Measurements from ENCODE around the gene KLHL28.

Gene KLHL28

DNA sequence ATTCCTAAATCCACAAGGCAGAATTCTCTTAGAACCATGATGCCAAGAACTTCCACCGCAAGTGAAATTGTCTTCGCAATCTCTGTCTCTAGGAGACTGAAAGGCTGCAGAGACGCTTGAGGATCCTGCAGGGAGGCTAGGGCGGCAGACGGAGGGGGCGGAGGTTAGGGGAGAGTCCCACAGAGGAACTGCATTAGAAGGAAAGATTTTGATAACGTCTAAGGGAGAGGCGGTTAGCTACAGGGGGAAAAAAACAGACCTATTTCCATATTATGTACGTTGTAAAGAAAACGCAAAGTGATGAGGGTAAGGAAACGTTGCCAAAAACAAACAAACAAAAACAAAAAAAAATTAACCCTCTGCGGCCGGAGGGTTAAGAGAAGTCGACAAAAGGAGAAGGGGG lies 595 bp downstream of the KLHL28 start:
- DNase-seq: peak in 28 of 51 donors; percentile 2 to 50 (median 22)

DNA sequence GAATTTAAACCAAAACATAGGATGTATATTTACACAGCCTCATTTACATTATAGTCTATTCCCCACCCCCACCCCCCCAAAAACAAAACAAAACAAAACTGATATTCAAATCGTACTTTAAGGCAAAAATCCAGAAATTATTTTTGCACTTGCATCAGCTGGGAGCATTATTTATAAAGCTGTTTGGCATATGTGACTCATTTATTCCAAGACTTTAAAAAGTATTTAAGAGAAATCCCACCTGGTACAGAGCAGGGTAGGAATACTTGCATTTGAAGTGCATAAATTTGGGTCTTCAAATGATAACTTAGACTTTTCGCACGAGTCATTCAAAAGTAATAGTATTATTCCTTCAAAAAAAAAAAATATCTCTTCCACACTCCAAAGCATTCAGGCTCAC lies 1.1 kb downstream of the KLHL28 start:
- no peak for DNase-seq

DNA sequence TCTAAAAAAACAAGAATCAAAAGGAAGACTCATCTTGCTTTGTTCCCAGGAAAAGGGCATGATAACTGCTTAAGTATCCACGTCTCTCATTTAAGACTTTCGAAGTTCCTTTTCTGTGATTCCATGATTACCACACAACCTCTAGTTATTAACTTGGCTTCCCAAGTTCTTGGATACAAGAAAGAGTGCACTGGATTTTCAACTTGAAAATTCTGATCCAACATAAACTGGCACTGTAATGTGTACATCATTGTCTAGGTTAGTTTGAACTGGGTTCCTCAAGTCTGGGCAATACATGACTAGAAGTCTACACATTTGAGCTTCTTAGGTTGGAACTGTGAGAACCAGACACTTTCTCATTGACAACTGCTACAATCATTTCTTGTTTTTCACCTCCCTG lies 1.6 kb downstream of the KLHL28 start:
- DNase-seq: no peak

DNA sequence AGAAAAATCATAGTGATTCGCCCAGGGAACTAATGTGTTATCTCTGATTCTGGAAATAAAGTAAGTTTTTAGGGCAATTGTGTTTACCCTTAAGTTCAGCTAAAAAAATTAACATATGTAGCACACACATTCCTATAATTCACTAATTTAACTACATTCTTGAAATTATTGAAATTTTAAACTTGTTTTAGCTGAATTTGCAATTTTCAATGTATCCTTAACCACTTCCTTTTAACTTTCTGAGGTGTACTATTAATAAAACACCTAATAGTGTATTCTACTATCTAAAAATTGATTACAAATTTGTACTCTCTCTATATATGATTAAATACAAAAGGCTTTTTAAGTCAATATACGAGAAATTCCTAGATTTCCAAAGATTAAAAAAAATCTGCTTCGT lies 2.2 kb downstream of the KLHL28 start:
- DNase-seq: no peak

DNA sequence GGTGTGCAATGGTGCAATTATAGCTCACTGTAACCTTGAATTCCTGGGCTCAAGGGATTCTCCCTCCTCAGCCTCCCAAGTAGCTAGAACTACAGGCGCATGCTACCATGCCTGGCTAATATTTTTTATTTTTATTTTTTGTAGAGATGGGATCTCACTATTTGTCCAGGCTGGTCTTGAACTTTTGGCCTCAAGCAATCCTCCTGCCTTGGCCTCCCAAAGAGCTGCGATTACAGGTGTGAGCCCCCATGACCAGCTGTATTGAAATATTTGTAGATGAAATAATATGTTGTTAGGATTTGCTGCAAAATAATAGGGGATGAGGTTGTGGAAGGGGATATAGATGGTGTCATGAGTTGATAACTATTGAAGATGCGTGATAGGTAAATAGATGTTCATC lies 4.9 kb downstream of the KLHL28 start:
- no peak for DNase-seq

DNA sequence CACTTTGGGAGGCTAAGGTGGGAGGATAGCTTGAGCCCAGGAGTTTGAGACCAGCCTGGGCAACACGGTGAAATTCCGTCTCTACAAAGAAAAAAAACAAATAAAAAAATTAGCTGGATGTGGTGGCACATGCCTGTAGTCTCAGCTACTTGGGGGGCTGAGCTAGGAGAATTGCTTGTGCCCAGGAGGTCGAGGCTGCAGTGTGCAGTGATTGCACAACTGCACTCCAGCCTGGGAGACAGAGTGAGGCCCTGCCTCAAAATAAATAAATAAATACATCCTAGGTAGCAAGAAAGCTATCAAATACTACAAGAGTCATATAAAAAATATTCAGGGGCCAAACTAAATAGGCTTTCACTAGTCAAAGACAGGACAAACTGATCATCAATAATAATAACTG lies 6.2 kb downstream of the KLHL28 start:
- no peak for DNase-seq

DNA sequence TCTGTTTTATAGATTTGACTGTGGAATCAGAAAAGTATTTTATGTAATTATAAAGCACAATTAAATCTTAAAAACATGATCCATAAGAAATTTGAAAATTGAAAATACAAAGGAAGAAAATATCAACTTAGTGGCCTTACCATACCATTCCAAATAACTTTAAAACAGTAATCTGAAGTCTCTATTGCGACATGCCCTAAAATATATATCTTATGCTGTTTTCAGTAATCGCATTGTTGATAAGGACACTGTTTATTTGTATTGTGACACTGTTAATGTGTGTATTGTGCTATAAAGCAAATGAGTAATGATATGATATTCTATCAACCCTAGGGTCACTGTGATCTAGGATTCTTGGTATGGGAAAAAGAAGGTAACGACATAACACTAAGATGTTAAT lies 7.0 kb downstream of the KLHL28 start:
- no peak for DNase-seq

DNA sequence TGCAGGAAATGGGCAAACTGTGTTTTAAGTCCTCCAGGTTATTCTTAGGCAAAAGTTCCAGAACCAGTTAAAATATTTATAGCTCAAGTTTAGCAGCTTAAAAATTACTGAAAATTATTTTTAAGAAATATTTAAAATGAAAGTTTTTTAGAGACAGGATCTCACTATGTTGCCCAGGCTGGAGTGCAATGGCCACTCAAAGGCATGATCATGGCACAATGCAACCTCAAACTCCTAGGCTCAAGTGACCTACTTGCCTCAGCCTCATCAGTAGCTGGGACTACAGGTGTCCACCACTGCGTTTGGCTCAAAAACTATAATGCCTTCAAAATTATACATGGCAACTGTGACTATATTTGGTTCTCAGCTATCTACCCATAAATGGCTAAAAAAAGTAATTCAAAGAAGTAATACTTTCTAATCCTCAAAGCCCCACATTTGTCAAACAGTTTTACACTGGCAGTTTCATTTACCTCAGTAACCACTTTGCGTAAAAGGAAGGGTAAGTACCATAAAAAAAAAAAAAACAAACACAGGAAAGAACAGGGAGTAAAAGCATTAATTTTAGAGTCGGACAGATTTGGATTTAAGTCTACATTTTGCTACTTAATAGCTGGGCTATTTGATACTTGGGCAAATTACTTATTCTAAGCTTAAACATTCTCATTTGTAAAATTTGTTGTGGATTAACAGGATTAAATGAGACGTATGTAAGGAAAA lies 9.2 kb downstream of the KLHL28 start:
- DNase-seq: no peak

DNA sequence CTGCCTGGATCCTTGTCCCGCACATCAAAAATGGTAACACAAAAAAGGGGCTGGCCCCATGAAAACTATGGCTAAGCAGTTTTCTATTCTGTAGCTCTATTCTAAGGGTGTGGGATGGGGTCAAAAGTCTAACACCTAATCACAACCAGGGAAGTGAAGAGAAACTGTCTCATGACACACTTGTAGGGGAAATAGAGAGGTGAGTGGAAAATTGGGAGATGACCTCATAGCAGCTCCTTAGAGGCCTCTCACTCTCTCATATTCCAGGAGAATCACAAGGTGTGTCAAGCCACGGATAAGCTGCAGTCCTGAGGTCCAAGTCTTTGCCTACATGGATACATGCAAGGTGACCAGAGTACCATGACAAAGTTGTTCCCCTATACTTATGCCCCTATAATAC lies 10.7 kb downstream of the KLHL28 start:
- no peak for DNase-seq

DNA sequence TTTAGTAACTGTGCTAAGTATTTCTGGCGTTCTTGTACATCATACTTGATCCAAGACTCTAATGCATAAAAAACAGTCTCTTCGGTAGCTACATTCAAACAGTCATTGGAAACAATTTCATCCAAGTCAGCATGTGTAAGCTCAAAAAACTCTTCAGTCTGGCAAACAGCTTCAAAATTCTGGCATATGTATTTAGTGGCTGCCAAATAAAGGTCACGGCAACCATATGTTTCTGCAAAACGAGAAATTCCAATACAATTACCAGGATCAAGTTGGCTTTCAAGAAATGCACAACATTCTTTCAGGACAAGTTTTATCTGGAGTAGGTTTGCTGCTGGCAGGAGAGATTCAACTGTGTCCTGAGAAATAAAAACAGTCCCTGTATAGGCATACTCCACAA lies 16.5 kb downstream of the KLHL28 start:
- DNase-seq: no peak

DNA sequence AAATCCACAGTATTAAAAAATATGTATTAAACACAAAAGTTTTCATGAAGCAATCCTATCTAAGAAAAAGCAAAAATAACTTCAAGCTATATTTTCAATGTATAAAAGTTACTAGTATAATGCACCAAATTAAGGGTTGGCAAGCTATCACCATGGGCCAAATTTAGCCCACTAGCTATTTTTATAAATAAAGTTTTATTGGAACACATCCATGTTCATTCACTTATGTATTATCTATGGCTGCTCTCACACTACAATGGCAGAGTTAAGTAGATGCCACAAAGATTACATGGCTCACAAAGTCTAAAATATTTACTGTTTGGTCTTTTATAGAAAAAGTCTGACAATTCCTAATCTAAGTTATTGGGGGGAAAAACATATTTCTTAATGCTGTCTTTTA lies 17.6 kb downstream of the KLHL28 start:
- DNase-seq: no peak

DNA sequence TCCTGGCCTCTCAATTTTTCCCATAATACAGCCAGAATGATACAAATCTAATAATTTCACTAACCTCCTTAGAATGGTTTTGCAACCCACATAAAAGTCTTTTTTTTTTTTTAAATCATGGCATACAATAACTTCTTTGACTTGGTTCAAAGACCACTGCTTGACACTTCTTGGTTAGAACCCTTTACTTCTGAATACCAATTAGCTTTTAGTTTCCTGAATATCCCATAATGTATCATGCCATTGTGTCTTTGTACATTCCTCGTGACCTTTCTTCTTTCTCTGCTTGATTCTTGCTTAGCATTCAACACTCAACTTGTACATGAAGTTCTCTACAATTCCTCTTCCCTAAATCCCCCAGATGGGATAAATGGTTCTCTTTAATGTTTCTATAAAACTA lies 19.3 kb downstream of the KLHL28 start:
- no peak for DNase-seq

DNA sequence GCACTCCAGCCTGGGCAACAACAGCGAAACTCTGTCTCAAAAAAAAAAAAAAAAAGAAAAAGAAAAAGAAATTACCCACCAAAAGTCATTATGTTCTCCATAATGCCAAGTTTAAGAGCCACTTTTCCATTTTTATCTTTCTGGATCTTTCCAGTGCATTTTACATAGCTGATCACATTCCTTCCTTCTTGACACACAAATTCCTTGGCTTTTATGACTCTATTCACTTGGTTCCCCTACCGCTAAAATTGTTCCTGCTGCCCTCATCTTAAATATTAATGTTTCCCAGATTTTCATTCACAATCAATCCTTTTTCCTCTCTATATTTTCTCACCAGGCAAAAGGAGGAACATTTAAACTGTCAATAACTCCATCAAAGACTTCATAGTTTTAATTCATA lies 20.2 kb downstream of the KLHL28 start:
- DNase-seq: no peak

DNA sequence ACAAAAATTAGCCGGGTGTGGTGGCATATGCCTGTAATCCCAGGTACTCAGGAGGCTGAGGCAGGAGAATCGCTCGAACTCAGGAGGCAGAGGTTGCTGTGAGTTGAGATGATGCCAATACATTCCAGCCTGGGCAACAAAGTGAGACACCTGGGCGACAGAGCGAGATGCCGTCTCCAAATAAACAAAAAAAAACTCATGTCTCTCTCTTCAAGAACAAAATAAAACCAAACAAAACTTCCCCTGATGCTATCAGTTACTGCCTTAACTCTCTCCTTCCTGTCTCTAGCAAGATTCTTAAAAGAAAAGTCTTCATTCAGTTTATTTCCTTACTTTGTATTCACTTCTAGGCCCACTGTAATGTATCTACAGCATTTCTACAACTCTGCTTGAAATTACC lies 20.8 kb downstream of the KLHL28 start:
- no peak for DNase-seq

DNA sequence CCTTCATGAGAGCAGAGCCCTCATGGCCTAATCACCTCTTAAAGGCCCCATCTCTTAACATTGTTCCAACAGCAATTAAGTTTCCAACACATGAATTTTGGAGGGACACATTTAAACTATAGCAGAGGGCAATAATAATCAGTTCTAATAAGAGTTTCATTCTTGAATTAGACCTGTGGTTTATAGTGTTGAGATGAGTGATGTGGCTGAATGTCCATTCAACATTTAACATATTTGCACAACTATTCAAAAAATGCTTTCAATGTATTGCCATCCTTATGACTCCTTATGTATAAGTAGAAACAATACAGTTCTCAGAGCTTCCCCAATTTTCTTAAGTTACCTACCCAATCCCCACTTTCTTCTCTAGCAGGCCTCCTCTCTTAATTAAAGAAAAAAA lies 21.5 kb downstream of the KLHL28 start:
- no peak for DNase-seq

DNA sequence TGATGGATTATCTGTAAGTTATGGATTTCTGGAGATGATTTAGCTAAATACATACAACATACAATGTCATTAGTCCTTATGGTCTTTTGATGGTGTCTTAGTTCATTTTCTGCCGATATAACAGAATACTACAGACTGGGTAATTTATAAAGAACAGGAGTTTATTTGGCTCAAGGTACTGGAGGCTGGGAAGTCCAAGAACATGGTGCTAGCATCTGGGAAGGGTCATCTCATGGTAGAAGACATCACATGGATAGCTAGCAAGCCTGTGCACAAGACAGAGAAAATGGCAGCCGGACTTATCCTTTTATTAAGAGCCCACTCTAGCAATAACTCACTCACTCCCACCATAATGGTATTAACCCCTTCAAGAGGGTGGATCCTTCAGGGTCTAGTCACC lies 24.2 kb downstream of the KLHL28 start:
- DNase-seq: no peak

DNA sequence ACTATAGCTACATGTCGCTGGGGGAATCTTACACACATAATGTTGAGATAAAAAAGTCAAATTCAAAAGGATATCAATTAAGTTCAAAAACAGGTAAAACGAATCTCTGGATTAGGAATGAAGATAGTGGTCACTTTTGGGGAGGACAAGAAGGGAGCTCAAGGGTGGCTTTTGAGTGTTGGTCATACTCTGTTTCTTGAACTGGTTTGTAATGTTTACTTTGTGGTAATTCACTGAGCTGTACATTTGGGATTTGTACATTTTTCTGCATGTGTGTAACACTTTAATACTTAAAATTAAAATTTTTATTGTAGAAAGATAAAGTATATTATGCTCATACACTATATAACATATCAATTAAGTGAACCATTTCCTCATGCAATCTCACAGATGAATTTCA lies 26.6 kb downstream of the KLHL28 start:
- no peak for DNase-seq

DNA sequence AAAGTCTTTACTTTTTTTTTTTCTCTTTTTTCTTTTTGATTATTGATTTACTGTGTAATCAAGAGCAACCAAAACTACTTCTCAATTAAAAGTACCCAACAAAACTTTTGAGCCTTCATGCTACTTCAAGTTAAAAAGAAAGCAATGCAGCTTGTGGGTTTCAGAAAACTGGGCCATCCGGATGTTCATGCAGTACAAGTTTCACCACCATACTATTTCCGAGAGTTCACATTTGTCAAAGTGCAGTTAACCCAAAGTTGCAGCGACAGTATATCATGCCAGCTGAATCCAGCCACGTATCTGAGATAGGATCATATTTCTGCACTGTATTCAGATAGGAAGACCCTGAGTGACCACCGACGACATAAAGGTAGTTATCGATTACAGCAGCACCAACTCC lies 33.0 kb downstream of the KLHL28 start:
- no peak for DNase-seq

DNA sequence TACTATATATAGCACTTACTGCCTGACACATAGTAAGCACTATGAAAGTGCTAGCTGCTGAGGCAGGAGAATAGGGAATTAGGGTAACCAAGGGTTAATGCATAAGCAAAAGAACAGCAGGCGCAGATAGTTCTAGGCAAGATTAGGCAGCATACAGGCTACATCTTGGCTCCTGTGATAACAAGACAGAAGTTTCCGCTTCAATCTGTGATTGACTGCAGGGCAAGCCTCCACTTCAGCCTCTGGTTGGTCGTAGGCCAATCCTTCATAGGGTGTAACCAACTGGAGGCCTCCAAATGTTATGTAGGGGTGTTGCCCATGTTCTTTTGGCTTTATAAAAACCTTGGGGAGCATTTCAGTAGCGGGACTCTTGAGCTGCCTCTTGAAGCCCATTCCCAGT lies 46.9 kb downstream of the KLHL28 start:
- no peak for DNase-seq

DNA sequence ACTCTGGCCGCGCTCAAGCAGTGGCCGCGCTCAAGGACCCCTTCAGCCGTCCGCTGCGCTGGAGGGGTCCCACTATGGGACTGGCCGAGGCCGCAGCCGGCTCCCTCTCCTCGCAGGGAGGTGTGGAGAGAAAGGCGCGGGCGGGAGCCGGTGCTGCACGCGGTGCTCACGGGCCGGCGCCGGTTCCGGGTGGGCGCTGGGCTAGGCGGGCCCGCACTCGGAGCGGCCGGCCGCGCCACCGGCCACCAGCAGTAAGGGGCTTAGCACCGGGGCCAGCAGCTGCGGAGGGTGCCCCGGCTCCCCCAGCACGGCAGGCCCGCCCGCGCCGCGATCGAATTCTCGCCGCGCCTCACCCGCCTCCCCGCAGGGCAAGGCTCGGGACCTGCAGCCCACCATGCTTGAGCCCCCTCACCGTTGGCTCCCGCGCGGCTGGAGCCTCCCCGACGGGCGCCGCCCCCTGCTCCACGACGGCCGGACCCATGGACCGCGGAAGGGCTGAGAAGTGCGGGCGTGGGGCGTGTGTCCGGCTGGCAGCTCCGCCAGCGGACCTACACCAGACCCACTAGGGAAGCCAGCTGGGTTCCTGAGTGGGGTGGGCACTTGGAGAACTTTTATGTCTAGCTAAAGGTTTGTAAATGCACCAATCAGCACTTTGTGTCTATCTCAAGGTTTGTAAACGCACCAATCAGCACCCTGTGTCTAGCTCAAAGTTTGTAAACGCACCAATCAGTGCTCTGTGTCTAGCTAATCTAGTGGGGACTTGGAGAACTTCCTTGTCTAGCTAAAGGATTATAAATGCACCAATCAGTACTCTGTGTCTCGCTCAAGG lies 49.5 kb downstream of the KLHL28 start:
- no peak for DNase-seq

DNA sequence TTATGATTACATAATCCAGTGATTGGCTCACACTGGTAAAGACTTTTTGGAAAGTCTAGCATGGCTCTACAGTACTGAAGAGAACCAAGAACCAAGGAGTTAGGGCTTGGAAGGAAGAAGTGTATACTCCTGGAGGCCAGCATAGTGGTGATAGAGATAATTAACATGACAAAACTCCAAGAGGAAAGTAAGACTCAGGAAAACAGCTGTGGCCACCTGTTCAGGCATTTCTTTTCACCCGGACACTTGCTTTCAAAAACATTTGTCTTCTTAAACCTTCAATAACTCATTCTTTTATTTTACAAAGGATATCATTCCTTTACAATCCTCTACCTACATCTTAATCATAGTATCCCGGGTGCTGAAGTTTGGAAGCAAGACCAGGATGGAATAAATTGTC lies 50.9 kb downstream of the KLHL28 start:
- no peak for DNase-seq

DNA sequence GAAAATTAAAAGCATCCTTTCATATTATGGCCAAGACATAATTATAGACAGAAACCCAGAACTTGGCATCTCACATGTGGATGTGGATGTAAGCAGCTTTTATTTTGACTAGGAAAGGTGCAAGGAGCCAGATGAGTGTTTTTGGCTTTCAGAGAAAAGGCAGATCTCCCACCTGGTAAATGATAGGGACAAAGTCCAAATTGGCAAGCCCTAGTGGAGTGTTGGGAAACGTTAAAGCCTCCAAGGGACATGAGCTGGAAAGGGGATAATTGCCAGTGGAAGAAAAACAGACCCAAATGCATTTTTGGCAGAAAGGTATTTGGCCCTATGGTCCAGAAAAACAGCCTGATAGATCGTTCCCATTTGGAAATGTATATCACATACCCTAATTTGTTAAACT lies 60.1 kb downstream of the KLHL28 start:
- no peak for DNase-seq

DNA sequence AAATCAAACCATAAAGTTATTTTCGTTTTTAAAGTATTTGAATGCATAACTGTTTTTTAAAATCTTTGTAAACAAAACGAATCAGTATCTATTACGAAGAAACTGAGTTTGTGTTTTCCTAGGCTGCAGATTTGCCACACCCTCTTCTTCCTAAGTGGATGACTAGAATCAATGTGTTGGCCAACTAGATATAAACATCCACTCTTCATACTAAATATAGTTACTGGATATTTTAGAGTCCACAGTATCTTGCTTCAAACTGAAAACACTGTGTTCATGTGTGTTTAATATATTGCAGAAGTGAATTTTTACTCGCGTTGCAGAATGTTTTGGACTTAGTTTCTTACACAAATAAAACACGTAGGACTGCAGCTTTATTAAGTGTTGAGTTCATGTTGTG lies 63.2 kb downstream of the KLHL28 start:
- no peak for DNase-seq

DNA sequence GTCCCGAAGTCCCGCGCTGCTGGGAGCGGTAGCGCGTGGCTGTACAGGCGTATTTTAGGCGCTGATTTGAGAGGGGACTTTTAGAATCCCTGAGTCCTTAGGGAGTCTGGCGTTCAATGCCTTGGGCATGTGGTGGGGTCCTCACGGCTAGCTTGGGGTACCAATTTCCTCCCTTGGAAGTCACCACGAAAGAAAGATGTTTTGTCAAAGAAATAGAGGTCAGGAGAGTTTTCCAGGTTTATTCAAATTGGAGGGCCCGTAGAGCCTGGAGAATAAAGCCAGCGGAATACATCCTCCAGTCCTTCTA lies 63.9 kb downstream of the KLHL28 start:
- peak in 1 of 51 donors; percentile 44 for DNase-seq

All from hypothalamus (tissue), 51 donors.